K562 (cell line): ENCODE data around the gene HMCES. TPM values are rescaled to one million over a fixed set of nuclear protein-coding genes. Genes with fewer than 3 reads are reported as not detected.
A peak's percentile ranks its signal among the peaks of the same experiment; 100 is the strongest.

Experiments
- ATAC-seq: fragments of 200-7000 bp; cut with Tn5 transposase; 3 replicates; pipeline ENCODE4 v1.9.1; 2020; ENCODE audit warnings: moderate library complexity
- BruUV-seq: library from RNA; stranded (reverse); fragments of 400-500 nt; replicated peaks from 2 replicates; lab custom pipeline; 2021; lab: Mats Ljungman, UMichigan
- CTCF ChIA-PET: fragments of 300-600 bp; formaldehyde crosslinking; extraction: SDS; loops from one replicate; lab custom pipeline; 2021; ENCODE audit warnings: low intra/inter-chr PET ratio; lab: Yijun Ruan, JAX
- POLR2A ChIA-PET: fragments of 300-600, 350-650 bp; sonication (Branson Sonifier 250); formaldehyde crosslinking; extraction: SDS; loops from one replicate; lab custom pipeline; 2021; ENCODE audit warnings: antibody characterized with exemption, inconsistent platforms; lab: Yijun Ruan, JAX
- DNase-seq, 4 experiments: peaks; one replicate each; pipeline versions ENCODE4 v3.0.0 to v3.0.0-alpha.2; 2011 to 2018; ENCODE audit warnings: low spot score in 3 of 4, mixed read lengths in 3 of 4; ENCODE audit errors: extremely low read depth in 1 of 4
- FAIRE-seq: peaks from 2 replicates; lab custom pipeline; 2011; peaks lifted over from hg19 to GRCh38; lab: Jason Lieb, UNC
- H2AFZ ChIP-seq: 2 replicates; pipeline ENCODE4 v1.6.0; 2011; ENCODE audit warnings: low read depth, low read length, control low read depth, inconsistent platforms
- H3K27ac ChIP-seq: fragments of 200-600 bp; 3 replicates; pipeline ENCODE4 v1.8.0; 2011; ENCODE audit warnings: low read depth, mild to moderate bottlenecking, control low read depth, inconsistent platforms, low read length, moderate library complexity, mixed read lengths; ENCODE audit errors: extremely low read depth
- H3K27me3 ChIP-seq, 2 experiments: fragments of 300-600 bp in 1 of 2; 2 replicates in 1 of 2; 3 replicates in 1 of 2; pipeline versions ENCODE4 v1.6.0 to v1.8.0; 2011; ENCODE audit warnings: inconsistent platforms in 2 of 2, low read length in 2 of 2, mild to moderate bottlenecking in 1 of 2, mixed read lengths in 1 of 2, moderate library complexity in 1 of 2; ENCODE audit not compliant: control insufficient read depth in 2 of 2, insufficient read depth in 2 of 2
- H3K36me3 ChIP-seq: fragments of 300-600 bp; 3 replicates; pipeline ENCODE4 v1.8.0; 2011; ENCODE audit warnings: mild to moderate bottlenecking, low read length, inconsistent platforms; ENCODE audit not compliant: control insufficient read depth, insufficient read depth
- H3K4me1 ChIP-seq, 2 experiments: fragments of 200-600 bp in 1 of 2; replicated peaks in 1 of 2; 2 replicates in 1 of 2; 3 replicates in 1 of 2; pipeline versions ENCODE4 v1.5.1 to v1.8.0; 2011; ENCODE audit warnings: inconsistent platforms in 2 of 2, low read length in 2 of 2, mild to moderate bottlenecking in 1 of 2, mixed read lengths in 1 of 2, moderate library complexity in 1 of 2; ENCODE audit not compliant: control insufficient read depth in 2 of 2, insufficient read depth in 2 of 2
- H3K4me2 ChIP-seq: 2 replicates; pipeline ENCODE4 v1.6.1; 2011; ENCODE audit warnings: low read length, control low read depth, inconsistent platforms, mixed read lengths; ENCODE audit not compliant: insufficient read depth
- H3K4me3 ChIP-seq: fragments of 200-600 bp; sonication (generic), shearing (Covaris generic); 2 replicates; pipeline ENCODE4 v1.5.1; 2016; ENCODE audit warnings: control low read depth, inconsistent platforms
- H3K79me2 ChIP-seq: fragments of 200-600 bp; 3 replicates; pipeline ENCODE4 v1.8.0; 2011; ENCODE audit warnings: low read length, inconsistent platforms; ENCODE audit not compliant: control insufficient read depth, insufficient read depth
- H3K9ac ChIP-seq, 2 experiments: 2 replicates each; pipeline versions ENCODE4 v1.6.0 to v1.6.1; 2011; ENCODE audit warnings: low read depth in 2 of 2, low read length in 2 of 2, control low read depth in 1 of 2, inconsistent platforms in 1 of 2, mild to moderate bottlenecking in 1 of 2, mixed read lengths in 1 of 2; ENCODE audit not compliant: insufficient read depth in 1 of 2
- H3K9me1 ChIP-seq: one replicate; pipeline ENCODE4 v1.6.0; 2011; ENCODE audit warnings: inconsistent platforms, mild to moderate bottlenecking, low read length, moderate library complexity; ENCODE audit not compliant: control insufficient read depth, insufficient read depth
- H3K9me3 ChIP-seq: replicated peaks from 2 replicates; pipeline ENCODE4 v1.5.1; 2011; ENCODE audit warnings: low read depth, low read length, inconsistent platforms; ENCODE audit not compliant: control insufficient read depth, insufficient read depth
- H4K20me1 ChIP-seq: replicated peaks from 2 replicates; pipeline ENCODE4 v1.6.1; 2011; ENCODE audit warnings: low read length, inconsistent platforms, mixed read lengths; ENCODE audit not compliant: control insufficient read depth, insufficient read depth
- ARNT ChIP-seq, 2 experiments: fragments of 450-650 bp; IDR thresholded peaks; 2 replicates each; pipeline ENCODE4 v1.6.1; 2016; ENCODE audit warnings: mild to moderate bottlenecking in 1 of 2
- BRD9 ChIP-seq: fragments of 450-650 bp; IDR thresholded peaks from 2 replicates; pipeline ENCODE4 v1.6.1; 2018; ENCODE audit warnings: low read depth; ENCODE audit not compliant: partially characterized antibody
- CREB1 ChIP-seq, 2 experiments: sonication (generic) in 1 of 2; formaldehyde crosslinking in 1 of 2; IDR thresholded peaks; 2 replicates each; pipeline versions ENCODE4 v1.6.1 to v1.8.0; 2012 to 2022; ENCODE audit warnings: inconsistent platforms in 1 of 2, mild to moderate bottlenecking in 1 of 2, missing genetic modification reagents in 1 of 2, moderate library complexity in 1 of 2
- CREB3L1 ChIP-seq: fragments of 450-650 bp; IDR thresholded peaks from 2 replicates; pipeline ENCODE4 v1.6.1; 2014; ENCODE audit warnings: low read depth, mild to moderate bottlenecking, moderate library complexity, borderline replicate concordance
- EHMT2 ChIP-seq: fragments of 450-650 bp; IDR thresholded peaks from 2 replicates; pipeline ENCODE4 v1.6.1; 2018; ENCODE audit warnings: antibody characterized with exemption
- HNRNPLL ChIP-seq: fragments of 200-400 bp; formaldehyde crosslinking; IDR thresholded peaks from 2 replicates; pipeline ENCODE4 v1.6.1; 2017; ENCODE audit warnings: low read length, low read depth, mild to moderate bottlenecking; ENCODE audit not compliant: poor library complexity, severe bottlenecking
- PHF20 ChIP-seq: fragments of 450-650 bp; IDR thresholded peaks from 2 replicates; pipeline ENCODE4 v1.6.1; 2018; ENCODE audit not compliant: partially characterized antibody
- SMARCC2 ChIP-seq: fragments of 450-650 bp; IDR thresholded peaks from 2 replicates; pipeline ENCODE4 v1.6.1; 2017; ENCODE audit warnings: antibody characterized with exemption, moderate library complexity, mild to moderate bottlenecking, low read depth
- SPI1 ChIP-seq: IDR thresholded peaks from 2 replicates; pipeline ENCODE4 v1.6.1; 2011; ENCODE audit warnings: low read depth, low read length, control low read depth, borderline replicate concordance
- SREBF1 ChIP-seq: fragments of 150-350 bp; IDR thresholded peaks from 2 replicates; pipeline ENCODE4 v1.6.1; 2014; ENCODE audit warnings: antibody characterized with exemption, low read depth, low read length, borderline replicate concordance
- SRSF9 ChIP-seq: fragments of 200-400 bp; formaldehyde crosslinking; IDR thresholded peaks from 2 replicates; pipeline ENCODE4 v1.6.1; 2017; ENCODE audit warnings: low read depth, low read length, borderline replicate concordance
- TSC22D4 ChIP-seq: fragments of 450-650 bp; IDR thresholded peaks from 2 replicates; pipeline ENCODE4 v1.6.1; 2016; ENCODE audit warnings: missing genetic modification characterization, missing biosample characterization, control low read depth
- XRCC4 ChIP-seq: IDR thresholded peaks from one replicate; pipeline ENCODE4 v1.6.1; 2011; ENCODE audit not compliant: insufficient read depth, insufficient read length; ENCODE audit errors: extremely low read depth
- ZHX1 ChIP-seq: fragments of 150-350 bp; conservative IDR thresholded peaks from 2 replicates; pipeline ENCODE4 v1.6.1; 2014; ENCODE audit warnings: low read length
- ZNF431 ChIP-seq: sonication (generic); formaldehyde crosslinking; IDR thresholded peaks from 2 replicates; pipeline ENCODE4 v1.8.0; 2022; ENCODE audit warnings: mild to moderate bottlenecking, missing genetic modification reagents
- WGBS: fragments of 100-300 bp; shearing (Covaris generic); methylation state at CpG from one replicate; pipeline ENCODE4 v1.1.6; 2016; ENCODE audit warnings: low coverage, mixed read lengths; ENCODE audit not compliant: insufficient coverage; ENCODE audit errors: missing lambda C conversion rate; 5-methylcytosine and 5-hydroxymethylcytosine counted together
- in situ Hi-C: fragments of 300-500 bp; cut with MboI; formaldehyde crosslinking; loops from 4 replicates; pipeline ENCODE4 v1.15.0; 2018; ENCODE audit warnings: inconsistent platforms, mixed read lengths
- intact Hi-C: fragments of 100-400 bp; cut with micrococcal nuclease; formaldehyde crosslinking; loops from 2 replicates; pipeline ENCODE4 v1.14.2; 2022
- polyA plus RNA-seq, 8 experiments: library from polyadenylated mRNA; depleted of rRNA in 4 of 8; stranded (reverse) in 5 of 8; unstranded in 3 of 8; fragments of >200 nt; fragmentation: Nextera tagmentation in 2 of 8; fragmentation: Illumina TruSeq in 1 of 8; extraction: Ambion mirVana in 2 of 8; extraction: Trizol in 1 of 8; gene quantifications; 2 replicates each; pipeline versions ENCODE4 v1.2.1 to v1.2.3, GENCODE V29; 2011 to 2014; ENCODE audit warnings: inconsistent platforms in 1 of 8, missing spikeins in 1 of 8
- total RNA-seq, 7 experiments: library from RNA; depleted of rRNA in 6 of 7; stranded (reverse); fragments of >200 nt in 6 of 7; fragmentation: Illumina TruSeq in 2 of 7; extraction: Trizol in 2 of 7; gene quantifications; 2 replicates each; pipeline versions ENCODE4 v1.2.1 to v1.2.3, GENCODE V29; 2011 to 2021; ENCODE audit warnings: low replicate concordance in 1 of 7

HMCES gene
- total and polyA plus RNA-seq, 9 of the 15 experiments (the other 6 are each of a cell fraction or from before 2014, with no cell fraction given): 18.8 to 45.3 (median 24.8) TPM

DNA sequence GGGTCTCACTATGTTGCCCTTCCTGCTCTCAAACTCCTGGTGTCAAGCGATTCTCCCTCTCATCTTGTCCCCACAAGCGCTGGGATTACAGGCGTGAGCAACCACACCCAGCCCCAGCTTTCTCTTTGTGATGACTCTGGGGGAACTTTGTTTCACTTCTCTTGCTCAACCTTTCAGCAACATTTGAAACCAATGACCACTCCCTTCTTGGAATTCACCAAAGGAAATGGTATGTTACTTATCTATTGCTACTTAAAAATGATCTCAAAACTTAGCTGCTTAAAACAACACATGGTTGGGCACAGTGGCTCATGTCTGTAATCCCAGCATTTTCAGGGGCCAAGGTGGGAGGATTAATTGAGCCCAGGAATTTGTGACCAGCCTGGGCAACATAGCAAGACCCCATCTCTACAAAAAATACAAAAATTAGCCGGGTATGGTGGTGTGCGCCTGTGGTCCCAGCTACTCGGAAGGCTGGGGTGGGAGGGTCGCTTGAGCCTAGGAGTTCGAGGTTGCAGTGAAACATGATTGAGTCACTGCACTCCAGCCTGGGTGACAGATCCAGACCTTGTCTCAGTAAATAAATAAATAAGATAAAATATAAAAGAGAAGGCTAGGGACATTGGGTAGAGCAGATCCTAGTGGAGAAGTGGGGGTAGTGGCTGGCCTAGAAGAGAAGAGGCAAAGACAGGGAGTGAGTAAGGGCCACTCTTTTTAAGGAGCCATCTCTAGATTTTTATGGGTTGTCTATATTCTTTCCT, 39.5 kb upstream of the HMCES start:
- Histone ChIP-seq H4K20me1 (no peaks in the 10 kb centered on the region), H3K9me1 (no peaks in the 10 kb centered on the region), H3K27me3 (no peaks in the 10 kb centered on the region), H3K27ac (peak overlapping the region; percentile 67; the same call in 2 of the 3 replicates), H3K4me3 (0 out of 2 replicates have a peak overlapping the region, but pooled peaks have one; percentile 4), H3K4me1 (peaks cover 8 to 29% of the 10 kb centered on the region in 2 experiments; a peak in 4 of 5 replicates), H3K9me3 (no peaks in the 10 kb centered on the region), H2AFZ (peak overlapping the region; percentile 80), H3K36me3 (no peaks in the 10 kb centered on the region), H3K9ac (0 out of 4 replicates have a peak overlapping the region, but pooled peaks of 1 of the 2 experiments have one; percentile 26), H3K79me2 (no peaks in the 10 kb centered on the region), H3K4me2 (peak overlapping the region; percentile 14; the same call in 1 of the 2 replicates)
- ATAC-seq (peak; percentile 87), DNase-seq (peak in 3 of 4 experiments; percentile 9 to 75 (median 40)), FAIRE-seq (peak; percentile 85)
- ChIA-PET POLR2A (interaction anchor here (0.5 to 1.2 kb wide), 10 partner anchors 8 to 186 kb away, joined by 3 to 7 read pairs (median 3); partner anchors contain the start of gene COPG1), CTCF (no interaction called here)
- 8% methylated on average over 8 of the region's 8 CpGs for WGBS
- intact Hi-C loops: loop anchor here (2.0 kb wide), 1 partner anchor 54 kb away; no protein-coding TSS in a partner anchor
- no TSS peak for BruUV-seq
- in situ Hi-C loops: no loop called here
- TF ChIP-seq SRSF9: no peak
- no peak for TF ChIP-seq ZHX1
- peak in 1 of 2 experiments; percentile 69; a peak in 1 of 4 replicates for TF ChIP-seq ARNT (IDR thresholded peaks at IDR 0.05)
- no peak for TF ChIP-seq SMARCC2
- peak; percentile 49 for TF ChIP-seq BRD9
- no peak for TF ChIP-seq CREB3L1
- TF ChIP-seq PHF20: no peak
- TF ChIP-seq XRCC4: no peak
- no peak for TF ChIP-seq SPI1
- no peak for TF ChIP-seq SREBF1
- TF ChIP-seq CREB1 (IDR thresholded peaks at IDR 0.05): no peak
- no peak for TF ChIP-seq CREB1 (CRISPR knock-in tag; IDR thresholded peaks at IDR 0.05)
- no peak for TF ChIP-seq TSC22D4 (tag)
- no peak for TF ChIP-seq ZNF431
- TF ChIP-seq HNRNPLL: no peak
- TF ChIP-seq EHMT2: no peak
